Measurements from ENCODE around the gene NDUFB6. TPM values are rescaled to one million over a fixed set of nuclear protein-coding genes. Genes with fewer than 3 reads are reported as not detected.

NDUFB6 gene
- total RNA-seq, 1 donor from 2014 or later: 55.5 TPM

DNA sequence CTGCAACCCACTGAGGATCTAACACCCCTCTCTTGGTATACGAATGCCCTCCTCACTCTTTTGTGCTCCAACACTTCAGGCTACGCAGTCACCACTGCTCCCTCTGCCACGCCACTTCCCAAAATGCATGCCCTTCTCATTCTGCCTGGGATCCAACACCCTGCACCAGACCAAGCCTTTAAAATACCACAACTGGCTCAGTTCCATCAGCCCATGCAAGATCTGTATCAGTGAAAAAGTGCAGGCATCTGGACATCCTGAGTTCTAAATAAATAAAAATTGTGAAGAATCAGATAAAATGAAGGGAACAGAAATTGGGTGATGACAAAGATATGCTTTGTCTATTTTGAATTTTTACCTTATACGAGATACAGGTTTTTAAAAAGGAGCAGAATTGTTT is 2.7 kb downstream of the NDUFB6 start:
- no peaks in the 10 kb centered on the region for H3K9me3 Mint-ChIP-seq
- H3K4me1 Mint-ChIP-seq: peaks cover 22% of the 10 kb centered on the region
- no peaks in the 10 kb centered on the region for H3K27me3 Mint-ChIP-seq (ENCODE audit: low read depth)
- DNase-seq (ENCODE audit: low read depth, low spot score): no peak
- no peaks in the 10 kb centered on the region for H3K36me3 Mint-ChIP-seq (ENCODE audit: low read depth)
- peak overlapping the region; percentile 5 for H3K4me3 Mint-ChIP-seq
- TF ChIP-seq, protein P1, sequence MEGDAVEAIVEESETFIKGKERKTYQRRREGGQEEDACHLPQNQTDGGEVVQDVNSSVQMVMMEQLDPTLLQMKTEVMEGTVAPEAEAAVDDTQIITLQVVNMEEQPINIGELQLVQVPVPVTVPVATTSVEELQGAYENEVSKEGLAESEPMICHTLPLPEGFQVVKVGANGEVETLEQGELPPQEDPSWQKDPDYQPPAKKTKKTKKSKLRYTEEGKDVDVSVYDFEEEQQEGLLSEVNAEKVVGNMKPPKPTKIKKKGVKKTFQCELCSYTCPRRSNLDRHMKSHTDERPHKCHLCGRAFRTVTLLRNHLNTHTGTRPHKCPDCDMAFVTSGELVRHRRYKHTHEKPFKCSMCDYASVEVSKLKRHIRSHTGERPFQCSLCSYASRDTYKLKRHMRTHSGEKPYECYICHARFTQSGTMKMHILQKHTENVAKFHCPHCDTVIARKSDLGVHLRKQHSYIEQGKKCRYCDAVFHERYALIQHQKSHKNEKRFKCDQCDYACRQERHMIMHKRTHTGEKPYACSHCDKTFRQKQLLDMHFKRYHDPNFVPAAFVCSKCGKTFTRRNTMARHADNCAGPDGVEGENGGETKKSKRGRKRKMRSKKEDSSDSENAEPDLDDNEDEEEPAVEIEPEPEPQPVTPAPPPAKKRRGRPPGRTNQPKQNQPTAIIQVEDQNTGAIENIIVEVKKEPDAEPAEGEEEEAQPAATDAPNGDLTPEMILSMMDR (conservative IDR thresholded peaks at IDR 0.05): no peak
- H3K27ac Mint-ChIP-seq (ENCODE audit: unreplicated experiment): no peak overlapping the region

DNA sequence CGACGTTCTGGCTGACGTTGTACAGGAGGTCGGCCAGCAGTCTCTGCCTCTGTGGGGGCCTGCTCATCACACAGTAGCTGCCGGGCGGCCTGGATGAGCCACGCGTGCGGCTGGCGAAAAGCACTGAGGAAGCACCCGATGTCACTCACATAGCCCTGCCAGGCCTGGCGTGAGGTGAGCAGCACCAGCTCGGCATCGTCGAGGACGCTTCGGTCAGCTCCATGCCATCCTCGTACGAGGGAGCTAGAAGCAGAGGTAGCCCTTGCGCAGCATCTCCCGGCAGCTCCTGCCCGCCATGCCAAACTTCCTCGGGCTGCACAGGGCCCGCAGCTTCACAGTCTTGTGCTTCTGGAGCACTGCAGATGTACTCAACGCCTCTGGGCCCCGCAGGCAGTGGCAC is 6.2 kb downstream of the NDUFB6 start:
- Mint-ChIP-seq H3K9me3 (no peaks in the 10 kb centered on the region), H3K27ac (ENCODE audit: unreplicated experiment) (no peak overlapping the region), H3K4me3 (no peak overlapping the region), H3K27me3 (ENCODE audit: low read depth) (no peaks in the 10 kb centered on the region), H3K36me3 (ENCODE audit: low read depth) (no peaks in the 10 kb centered on the region), H3K4me1 (peaks cover 4% of the 10 kb centered on the region)
- DNase-seq (ENCODE audit: low read depth, low spot score): no peak
- TF ChIP-seq, protein P1 (conservative IDR thresholded peaks at IDR 0.05): no peak

DNA sequence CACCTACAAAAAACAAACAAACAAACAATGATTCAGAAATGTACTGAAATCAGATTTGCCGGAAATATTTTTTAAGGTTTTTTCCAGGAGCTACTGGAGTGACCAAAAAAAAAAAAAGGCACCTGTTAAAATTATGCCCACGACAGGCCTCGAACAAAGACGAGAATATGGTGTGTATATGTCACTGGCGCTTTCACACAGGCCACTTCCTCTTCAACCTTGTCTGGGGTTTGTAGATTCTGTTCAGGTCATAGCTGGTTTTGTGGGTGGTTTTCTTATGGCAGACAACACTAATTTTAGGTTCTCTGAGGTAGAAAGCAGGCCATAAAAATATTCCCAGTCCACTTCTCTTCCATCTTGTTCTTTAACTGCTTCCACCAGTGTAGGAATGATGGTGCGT is 7.0 kb downstream of the NDUFB6 start:
- Mint-ChIP-seq H3K27me3 (ENCODE audit: low read depth) (no peaks in the 10 kb centered on the region), H3K9me3 (no peaks in the 10 kb centered on the region), H3K4me3 (no peak overlapping the region), H3K36me3 (ENCODE audit: low read depth) (no peaks in the 10 kb centered on the region), H3K4me1 (no peaks in the 10 kb centered on the region), H3K27ac (ENCODE audit: unreplicated experiment) (no peak overlapping the region)
- TF ChIP-seq, protein P1 (conservative IDR thresholded peaks at IDR 0.05): no peak
- no peak for DNase-seq (ENCODE audit: low read depth, low spot score)

DNA sequence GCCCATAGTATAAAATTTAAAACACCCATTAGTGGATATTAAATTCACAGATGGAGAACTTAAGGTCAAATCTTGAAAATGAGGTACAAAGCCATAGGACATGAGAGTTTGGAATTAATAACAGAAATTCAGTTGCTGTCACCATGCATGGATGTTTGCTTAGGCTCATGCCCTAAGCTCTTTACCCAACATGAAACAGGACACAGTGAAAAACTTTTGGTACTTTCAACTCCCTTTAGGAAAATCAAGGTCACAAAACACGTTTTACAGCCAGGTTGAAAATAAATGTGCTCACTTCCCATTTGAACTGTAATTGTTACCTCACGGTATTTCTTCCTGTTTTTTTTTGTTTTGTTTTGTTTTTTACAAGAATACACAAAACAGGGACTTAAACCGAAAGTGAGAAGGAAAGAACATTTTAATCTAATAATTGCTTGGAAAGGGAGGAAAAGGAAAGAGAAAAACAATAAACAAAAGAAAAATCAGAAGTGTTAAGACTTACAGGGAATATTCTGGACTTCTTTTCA is 14.5 kb downstream of the NDUFB6 start:
- H3K4me3 Mint-ChIP-seq: no peak overlapping the region
- no peaks in the 10 kb centered on the region for H3K9me3 Mint-ChIP-seq
- no peak for DNase-seq (ENCODE audit: low read depth, low spot score)
- TF ChIP-seq, protein P1 (conservative IDR thresholded peaks at IDR 0.05): no peak
- H3K4me1 Mint-ChIP-seq: peaks cover under 1% of the 10 kb centered on the region
- H3K27me3 Mint-ChIP-seq (ENCODE audit: low read depth): no peaks in the 10 kb centered on the region
- H3K36me3 Mint-ChIP-seq (ENCODE audit: low read depth): peaks cover 2% of the 10 kb centered on the region
- no peak overlapping the region for H3K27ac Mint-ChIP-seq (ENCODE audit: unreplicated experiment)

DNA sequence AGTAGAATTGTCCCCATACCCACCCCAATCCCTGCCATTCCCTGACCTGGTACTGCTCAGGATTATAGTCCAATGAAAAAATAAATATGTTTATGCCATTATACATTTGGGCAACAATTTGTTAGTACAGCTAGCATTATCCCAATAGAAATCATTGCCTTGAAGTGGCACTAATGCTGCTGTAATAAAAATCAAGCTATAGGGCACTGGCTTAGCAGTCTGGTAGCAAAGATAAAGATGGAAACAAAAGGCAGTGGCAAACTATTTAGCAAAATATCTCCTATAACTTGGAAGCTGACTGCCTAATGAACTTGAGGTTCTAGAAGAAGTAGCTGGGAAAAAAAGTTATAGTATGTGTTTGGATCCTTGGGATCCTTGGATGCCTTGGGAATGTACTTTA is 18.4 kb downstream of the NDUFB6 start:
- Mint-ChIP-seq H3K36me3 (ENCODE audit: low read depth) (peaks cover 2% of the 10 kb centered on the region), H3K4me1 (peaks cover 21% of the 10 kb centered on the region), H3K4me3 (peak overlapping the region; percentile 21), H3K9me3 (no peaks in the 10 kb centered on the region), H3K27me3 (ENCODE audit: low read depth) (no peaks in the 10 kb centered on the region), H3K27ac (ENCODE audit: unreplicated experiment) (no peak overlapping the region)
- TF ChIP-seq, protein P1 (conservative IDR thresholded peaks at IDR 0.05): no peak
- DNase-seq (ENCODE audit: low read depth, low spot score): no peak

Measured in neural crest cell (in vitro differentiated cells).